HEK293 (cell line): ENCODE results near the gene TACR3.

ENCODE experiments used
- CTCF ChIA-PET: fragments of 350-600 bp; formaldehyde crosslinking; extraction: SDS; loops from one replicate; lab custom pipeline; 2021; ENCODE audit warnings: antibody characterized with exemption; lab: Yijun Ruan, JAX
- POLR2A ChIA-PET: fragments of 300-600 bp; formaldehyde crosslinking; extraction: SDS; loops from one replicate; lab custom pipeline; 2020; ENCODE audit warnings: antibody characterized with exemption, inconsistent platforms; lab: Yijun Ruan, JAX
- H3K27ac ChIP-seq: fragments of 200-500 bp; sonication (Bioruptor generic); 2 replicates; pipeline ENCODE4 v1.5.1; 2014; ENCODE audit warnings: low read depth, low read length, control low read depth, inconsistent platforms; ENCODE audit errors: extremely low read depth
- H3K36me3 ChIP-seq, 2 experiments: fragments of 200-500 bp in 1 of 2; sonication (Bioruptor generic) in 1 of 2; 1 replicate in 1 of 2; 2 replicates in 1 of 2; pipeline ENCODE4 v1.5.1; 2014 to 2017; ENCODE audit warnings: inconsistent platforms in 2 of 2, low read length in 2 of 2; ENCODE audit not compliant: control insufficient read depth in 2 of 2, insufficient read depth in 1 of 2
- H3K4me1 ChIP-seq: fragments of 200-500 bp; sonication (Bioruptor generic); 2 replicates; pipeline ENCODE4 v1.5.1; 2014; ENCODE audit warnings: mild to moderate bottlenecking, low read length, inconsistent platforms; ENCODE audit not compliant: control insufficient read depth, insufficient read depth
- H3K4me3 ChIP-seq: 2 replicates; pipeline ENCODE4 v1.5.1; 2011; ENCODE audit warnings: low read depth, mild to moderate bottlenecking, control low read depth, low read length, moderate library complexity
- H3K9me3 ChIP-seq: fragments of 200-500 bp; sonication (Bioruptor generic); 2 replicates; pipeline ENCODE4 v1.5.1; 2014; ENCODE audit warnings: low read depth, low read length, inconsistent platforms; ENCODE audit not compliant: control insufficient read depth, insufficient read depth
- FEZF1 ChIP-seq: fragments of 450-650 bp; formaldehyde crosslinking; IDR thresholded peaks from 2 replicates; pipeline ENCODE4 v1.5.1; 2016; ENCODE audit warnings: missing biosample characterization, missing genetic modification characterization
- GLI4 ChIP-seq: fragments of 450-650 bp; formaldehyde crosslinking; IDR thresholded peaks from 2 replicates; pipeline ENCODE4 v1.5.1; 2016; ENCODE audit warnings: missing biosample characterization, missing genetic modification characterization
- KLF9 ChIP-seq: fragments of 450-650 bp; formaldehyde crosslinking; IDR thresholded peaks from 2 replicates; pipeline ENCODE4 v1.5.1; 2016; ENCODE audit warnings: missing biosample characterization, missing genetic modification characterization, low read depth
- RBAK ChIP-seq: fragments of 450-650 bp; formaldehyde crosslinking; IDR thresholded peaks from 2 replicates; pipeline ENCODE4 v1.5.1; 2016; ENCODE audit warnings: missing biosample characterization, missing genetic modification characterization
- SALL2 ChIP-seq: fragments of 450-650 bp; formaldehyde crosslinking; IDR thresholded peaks from 2 replicates; pipeline ENCODE4 v1.5.0; 2017; ENCODE audit warnings: missing biosample characterization, mild to moderate bottlenecking, missing genetic modification characterization, borderline replicate concordance
- SETDB1 ChIP-seq: IDR thresholded peaks from one replicate; pipeline ENCODE4 v1.6.1; 2017; ENCODE audit warnings: mild to moderate bottlenecking, low read length, moderate library complexity, mixed read lengths; ENCODE audit not compliant: insufficient read length
- SP7 ChIP-seq: fragments of 450-650 bp; formaldehyde crosslinking; IDR thresholded peaks from 2 replicates; pipeline ENCODE4 v1.5.1; 2016; ENCODE audit warnings: missing biosample characterization, missing genetic modification characterization
- ZBTB8A ChIP-seq: fragments of 450-650 bp; formaldehyde crosslinking; IDR thresholded peaks from 2 replicates; pipeline ENCODE4 v1.5.1; 2016; ENCODE audit warnings: missing biosample characterization, missing genetic modification characterization
- ZNF184 ChIP-seq: fragments of 450-650 bp; IDR thresholded peaks from 2 replicates; pipeline ENCODE4 v1.5.1; 2018; ENCODE audit warnings: missing biosample characterization, mild to moderate bottlenecking, missing genetic modification characterization
- ZNF221 ChIP-seq: fragments of 450-650 bp; formaldehyde crosslinking; IDR thresholded peaks from 2 replicates; pipeline ENCODE4 v1.5.1; 2017; ENCODE audit warnings: missing biosample characterization, missing genetic modification characterization, borderline replicate concordance
- ZNF37A ChIP-seq: fragments of 450-650 bp; IDR thresholded peaks from 2 replicates; pipeline ENCODE4 v1.5.1; 2018; ENCODE audit warnings: missing biosample characterization, missing genetic modification characterization
- ZNF521 ChIP-seq: fragments of 450-650 bp; formaldehyde crosslinking; IDR thresholded peaks from 2 replicates; pipeline ENCODE4 v1.5.1; 2017; ENCODE audit warnings: missing biosample characterization, mild to moderate bottlenecking, missing genetic modification characterization
- ZNF785 ChIP-seq: fragments of 450-650 bp; formaldehyde crosslinking; IDR thresholded peaks from 2 replicates; pipeline ENCODE4 v1.5.1; 2016; ENCODE audit warnings: missing biosample characterization, missing genetic modification characterization
- ZNF791 ChIP-seq: fragments of 450-650 bp; formaldehyde crosslinking; IDR thresholded peaks from 2 replicates; pipeline ENCODE4 v1.5.1; 2016; ENCODE audit warnings: missing biosample characterization, missing genetic modification characterization
- ZXDB ChIP-seq: fragments of 450-650 bp; formaldehyde crosslinking; IDR thresholded peaks from 2 replicates; pipeline ENCODE4 v1.5.1; 2016; ENCODE audit warnings: missing biosample characterization, missing genetic modification characterization
- TF ChIP-seq, protein P1 (sequence below): fragments of 450-650 bp; formaldehyde crosslinking; IDR thresholded peaks from 2 replicates; pipeline ENCODE4 v1.5.1; 2016; ENCODE audit warnings: missing biosample characterization, missing genetic modification characterization
- TF ChIP-seq, protein P2 (sequence below): fragments of 450-650 bp; formaldehyde crosslinking; IDR thresholded peaks from 2 replicates; pipeline ENCODE4 v1.5.1; 2016; ENCODE audit warnings: missing biosample characterization, missing genetic modification characterization
- TF ChIP-seq, protein P3 (sequence below): fragments of 450-650 bp; formaldehyde crosslinking; IDR thresholded peaks from 2 replicates; pipeline ENCODE4 v1.5.1; 2016; ENCODE audit warnings: missing biosample characterization, missing genetic modification characterization, low read depth
- TF ChIP-seq, protein P4 (sequence below): fragments of 450-650 bp; IDR thresholded peaks from 2 replicates; pipeline ENCODE4 v1.5.1; 2018; ENCODE audit warnings: missing biosample characterization, missing genetic modification characterization
- TF ChIP-seq, protein P5 (sequence below): fragments of 450-650 bp; formaldehyde crosslinking; conservative IDR thresholded peaks from 2 replicates; pipeline ENCODE4 v1.5.1; 2016; ENCODE audit warnings: low read depth, missing biosample characterization, missing genetic modification characterization

The TACR3 gene

DNA sequence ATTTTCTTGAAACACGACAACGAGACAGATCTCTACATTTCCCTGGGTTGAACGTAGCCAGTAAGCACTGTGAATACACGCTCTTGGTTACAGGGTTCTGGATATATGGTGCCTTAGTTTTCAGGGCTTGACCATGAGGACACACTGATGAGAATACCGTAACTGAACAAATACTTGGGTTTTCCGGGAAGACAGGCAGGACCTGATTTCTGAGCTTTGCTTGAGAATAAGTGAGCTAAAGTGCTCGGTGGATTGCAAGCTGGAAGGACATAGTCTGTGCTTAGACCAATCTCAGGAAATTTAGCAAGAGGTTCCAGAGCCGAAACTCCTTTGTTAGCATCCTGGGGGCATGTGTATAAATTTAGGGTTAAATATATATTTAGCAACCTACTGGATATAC lies 876 bp upstream of the TACR3 start:
- H3K27ac ChIP-seq = no peak overlapping the region
- POLR2A ChIA-PET = no interaction called here

DNA sequence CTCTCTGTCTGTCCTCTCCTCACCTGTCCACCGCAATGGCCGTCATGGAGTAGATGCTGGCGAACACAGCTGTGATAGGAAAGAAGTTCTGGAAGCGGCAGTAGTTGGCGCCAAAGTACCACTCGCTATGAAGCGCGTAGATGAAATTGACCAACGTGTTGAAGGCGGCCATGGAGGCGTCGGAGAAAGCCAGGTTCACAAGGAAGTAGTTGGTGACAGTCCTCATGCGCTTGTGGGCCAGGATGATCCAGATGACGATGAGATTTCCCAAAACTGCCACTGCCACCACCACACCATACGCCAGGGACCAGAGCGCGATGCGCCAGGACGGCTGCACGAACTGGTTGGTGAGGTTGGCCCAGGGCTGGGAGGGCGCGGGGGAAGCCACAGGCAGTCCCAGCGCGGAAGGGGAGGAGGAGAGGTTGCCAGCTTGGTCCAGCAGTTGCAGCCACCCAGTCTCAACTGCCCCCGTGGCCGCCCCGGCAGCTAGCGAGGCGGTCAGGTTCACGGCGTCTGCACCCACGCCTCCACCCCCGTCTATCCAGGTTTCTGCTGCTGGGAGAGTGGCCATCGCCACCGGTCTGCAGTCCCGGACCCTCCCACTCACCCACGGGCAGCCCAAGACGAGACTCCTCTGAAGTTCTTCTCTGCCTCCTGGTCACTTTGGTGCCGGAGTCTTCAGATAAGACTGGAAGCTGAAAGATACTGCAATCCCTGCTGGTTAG lies 518 bp downstream of the TACR3 start:
- no peaks in the 10 kb centered on the region for H3K9me3 ChIP-seq
- TF ChIP-seq, protein P1, sequence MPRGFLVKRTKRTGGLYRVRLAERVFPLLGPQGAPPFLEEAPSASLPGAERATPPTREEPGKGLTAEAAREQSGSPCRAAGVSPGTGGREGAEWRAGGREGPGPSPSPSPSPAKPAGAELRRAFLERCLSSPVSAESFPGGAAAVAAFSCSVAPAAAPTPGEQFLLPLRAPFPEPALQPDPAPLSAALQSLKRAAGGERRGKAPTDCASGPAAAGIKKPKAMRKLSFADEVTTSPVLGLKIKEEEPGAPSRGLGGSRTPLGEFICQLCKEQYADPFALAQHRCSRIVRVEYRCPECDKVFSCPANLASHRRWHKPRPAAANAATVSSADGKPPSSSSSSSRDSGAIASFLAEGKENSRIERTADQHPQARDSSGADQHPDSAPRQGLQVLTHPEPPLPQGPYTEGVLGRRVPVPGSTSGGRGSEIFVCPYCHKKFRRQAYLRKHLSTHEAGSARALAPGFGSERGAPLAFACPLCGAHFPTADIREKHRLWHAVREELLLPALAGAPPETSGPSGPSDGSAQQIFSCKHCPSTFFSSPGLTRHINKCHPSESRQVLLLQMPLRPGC = no peak
- TF ChIP-seq, protein P2, sequence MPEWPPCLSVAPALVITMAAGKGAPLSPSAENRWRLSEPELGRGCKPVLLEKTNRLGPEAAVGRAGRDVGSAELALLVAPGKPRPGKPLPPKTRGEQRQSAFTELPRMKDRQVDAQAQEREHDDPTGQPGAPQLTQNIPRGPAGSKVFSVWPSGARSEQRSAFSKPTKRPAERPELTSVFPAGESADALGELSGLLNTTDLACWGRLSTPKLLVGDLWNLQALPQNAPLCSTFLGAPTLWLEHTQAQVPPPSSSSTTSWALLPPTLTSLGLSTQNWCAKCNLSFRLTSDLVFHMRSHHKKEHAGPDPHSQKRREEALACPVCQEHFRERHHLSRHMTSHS (tag by site-specific recombination) = no peak
- TF ChIP-seq ZNF785 (no peak), SALL2 (tag by site-specific recombination) (no peak), SP7 (tag by site-specific recombination) (no peak), ZXDB (no peak), SETDB1 (no peak), ZBTB8A (no peak)
- TF ChIP-seq, all 188 proteins: peak for 0
- Histone ChIP-seq H3K36me3 (no peaks in the 10 kb centered on the region), H3K4me1 (no peaks in the 10 kb centered on the region), H3K27ac (no peak overlapping the region), H3K4me3 (peak overlapping the region; percentile 14)
- ChIA-PET CTCF (interaction anchor here (0.7 kb wide), 2 partner anchors 67 to 544 kb away, joined by 3 read pairs; no protein-coding TSS in a partner anchor), POLR2A (no interaction called here)

More for the DNA sequence above, 876 bp upstream of the TACR3 start:
- CTCF ChIA-PET = no interaction called here
- Histone ChIP-seq H3K9me3 (no peaks in the 10 kb centered on the region), H3K36me3 (no peaks in the 10 kb centered on the region), H3K4me3 (no peak overlapping the region), H3K4me1 (no peaks in the 10 kb centered on the region)
- TF ChIP-seq ZNF791 (tag by site-specific recombination) = no peak
- TF ChIP-seq ZNF221 (tag by site-specific recombination) = no peak
- TF ChIP-seq RBAK = no peak
- TF ChIP-seq ZNF184 (tag by site-specific recombination) = no peak
- TF ChIP-seq, protein P3, sequence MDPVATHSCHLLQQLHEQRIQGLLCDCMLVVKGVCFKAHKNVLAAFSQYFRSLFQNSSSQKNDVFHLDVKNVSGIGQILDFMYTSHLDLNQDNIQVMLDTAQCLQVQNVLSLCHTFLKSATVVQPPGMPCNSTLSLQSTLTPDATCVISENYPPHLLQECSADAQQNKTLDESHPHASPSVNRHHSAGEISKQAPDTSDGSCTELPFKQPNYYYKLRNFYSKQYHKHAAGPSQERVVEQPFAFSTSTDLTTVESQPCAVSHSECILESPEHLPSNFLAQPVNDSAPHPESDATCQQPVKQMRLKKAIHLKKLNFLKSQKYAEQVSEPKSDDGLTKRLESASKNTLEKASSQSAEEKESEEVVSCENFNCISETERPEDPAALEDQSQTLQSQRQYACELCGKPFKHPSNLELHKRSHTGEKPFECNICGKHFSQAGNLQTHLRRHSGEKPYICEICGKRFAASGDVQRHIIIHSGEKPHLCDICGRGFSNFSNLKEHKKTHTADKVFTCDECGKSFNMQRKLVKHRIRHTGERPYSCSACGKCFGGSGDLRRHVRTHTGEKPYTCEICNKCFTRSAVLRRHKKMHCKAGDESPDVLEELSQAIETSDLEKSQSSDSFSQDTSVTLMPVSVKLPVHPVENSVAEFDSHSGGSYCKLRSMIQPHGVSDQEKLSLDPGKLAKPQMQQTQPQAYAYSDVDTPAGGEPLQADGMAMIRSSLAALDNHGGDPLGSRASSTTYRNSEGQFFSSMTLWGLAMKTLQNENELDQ (tag by site-specific recombination) = no peak
- TF ChIP-seq GLI4 (tag by site-specific recombination) = no peak
- no peak for TF ChIP-seq SETDB1
- TF ChIP-seq ZNF37A (tag by site-specific recombination) = no peak
- TF ChIP-seq KLF9 = no peak
- TF ChIP-seq ZXDB = no peak
- no peak for TF ChIP-seq FEZF1 (tag by site-specific recombination)
- TF ChIP-seq, protein P4, sequence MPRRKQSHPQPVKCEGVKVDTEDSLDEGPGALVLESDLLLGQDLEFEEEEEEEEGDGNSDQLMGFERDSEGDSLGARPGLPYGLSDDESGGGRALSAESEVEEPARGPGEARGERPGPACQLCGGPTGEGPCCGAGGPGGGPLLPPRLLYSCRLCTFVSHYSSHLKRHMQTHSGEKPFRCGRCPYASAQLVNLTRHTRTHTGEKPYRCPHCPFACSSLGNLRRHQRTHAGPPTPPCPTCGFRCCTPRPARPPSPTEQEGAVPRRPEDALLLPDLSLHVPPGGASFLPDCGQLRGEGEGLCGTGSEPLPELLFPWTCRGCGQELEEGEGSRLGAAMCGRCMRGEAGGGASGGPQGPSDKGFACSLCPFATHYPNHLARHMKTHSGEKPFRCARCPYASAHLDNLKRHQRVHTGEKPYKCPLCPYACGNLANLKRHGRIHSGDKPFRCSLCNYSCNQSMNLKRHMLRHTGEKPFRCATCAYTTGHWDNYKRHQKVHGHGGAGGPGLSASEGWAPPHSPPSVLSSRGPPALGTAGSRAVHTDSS = no peak
- TF ChIP-seq ZNF521 = no peak
- TF ChIP-seq, protein P5, sequence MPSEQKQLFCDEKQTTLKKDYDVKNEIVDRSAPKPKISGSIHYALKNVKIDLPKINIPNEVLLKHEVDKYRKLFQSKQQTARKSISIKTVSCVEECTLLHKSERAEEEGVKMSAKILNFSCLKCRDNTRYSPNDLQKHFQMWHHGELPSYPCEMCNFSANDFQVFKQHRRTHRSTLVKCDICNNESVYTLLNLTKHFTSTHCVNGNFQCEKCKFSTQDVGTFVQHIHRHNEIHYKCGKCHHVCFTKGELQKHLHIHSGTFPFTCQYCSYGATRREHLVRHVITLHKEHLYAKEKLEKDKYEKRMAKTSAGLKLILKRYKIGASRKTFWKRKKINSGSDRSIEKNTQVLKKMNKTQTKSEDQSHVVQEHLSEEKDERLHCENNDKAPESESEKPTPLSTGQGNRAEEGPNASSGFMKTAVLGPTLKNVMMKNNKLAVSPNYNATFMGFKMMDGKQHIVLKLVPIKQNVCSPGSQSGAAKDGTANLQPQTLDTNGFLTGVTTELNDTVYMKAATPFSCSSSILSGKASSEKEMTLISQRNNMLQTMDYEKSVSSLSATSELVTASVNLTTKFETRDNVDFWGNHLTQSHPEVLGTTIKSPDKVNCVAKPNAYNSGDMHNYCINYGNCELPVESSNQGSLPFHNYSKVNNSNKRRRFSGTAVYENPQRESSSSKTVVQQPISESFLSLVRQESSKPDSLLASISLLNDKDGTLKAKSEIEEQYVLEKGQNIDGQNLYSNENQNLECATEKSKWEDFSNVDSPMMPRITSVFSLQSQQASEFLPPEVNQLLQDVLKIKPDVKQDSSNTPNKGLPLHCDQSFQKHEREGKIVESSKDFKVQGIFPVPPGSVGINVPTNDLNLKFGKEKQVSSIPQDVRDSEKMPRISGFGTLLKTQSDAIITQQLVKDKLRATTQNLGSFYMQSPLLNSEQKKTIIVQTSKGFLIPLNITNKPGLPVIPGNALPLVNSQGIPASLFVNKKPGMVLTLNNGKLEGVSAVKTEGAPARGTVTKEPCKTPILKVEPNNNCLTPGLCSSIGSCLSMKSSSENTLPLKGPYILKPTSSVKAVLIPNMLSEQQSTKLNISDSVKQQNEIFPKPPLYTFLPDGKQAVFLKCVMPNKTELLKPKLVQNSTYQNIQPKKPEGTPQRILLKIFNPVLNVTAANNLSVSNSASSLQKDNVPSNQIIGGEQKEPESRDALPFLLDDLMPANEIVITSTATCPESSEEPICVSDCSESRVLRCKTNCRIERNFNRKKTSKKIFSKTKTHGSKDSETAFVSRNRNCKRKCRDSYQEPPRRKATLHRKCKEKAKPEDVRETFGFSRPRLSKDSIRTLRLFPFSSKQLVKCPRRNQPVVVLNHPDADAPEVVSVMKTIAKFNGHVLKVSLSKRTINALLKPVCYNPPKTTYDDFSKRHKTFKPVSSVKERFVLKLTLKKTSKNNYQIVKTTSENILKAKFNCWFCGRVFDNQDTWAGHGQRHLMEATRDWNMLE (tag by site-specific recombination) = no peak
